ENCODE data around the gene SELENBP1. TPM values are rescaled to one million over a fixed set of nuclear protein-coding genes. Genes with fewer than 3 reads are reported as not detected.
"Not testable (repeated sequence)": the region's sequence is repeated elsewhere in the genome, so short reads cannot be mapped to it uniquely, and the experiment has no call there.

SELENBP1 gene
- total RNA-seq, 1 donor from 2014 or later = 102 TPM

GRCh38 chr1:151391079-151391563 lies 18.6 kb upstream of the SELENBP1 start:
- TF ChIP-seq CTCF (IDR thresholded peaks at IDR 0.05) = no peak
- intact Hi-C loops (cut with DNase I) = no loop called here
- no peaks in the 10 kb centered on the region for H3K4me1 ChIP-seq
- no peak overlapping the region for H3K4me3 ChIP-seq
- no peaks in the 10 kb centered on the region for H3K9me3 ChIP-seq
- no peak for DNase-seq (ENCODE audit: low spot score in 2 of 2)
- H3K36me3 ChIP-seq = no peaks in the 10 kb centered on the region
- no peak overlapping the region for H3K27ac ChIP-seq
- H3K27me3 ChIP-seq = no peaks in the 10 kb centered on the region

- H3K27ac ChIP-seq; H3K4me3 ChIP-seq; H3K27me3 ChIP-seq; intact Hi-C loops (cut with DNase I); H3K36me3 ChIP-seq; DNase-seq (ENCODE audit: low spot score in 2 of 2); H3K9me3 ChIP-seq; H3K4me1 ChIP-seq: not testable (repeated sequence)
These were observed 17.9 kb upstream of the SELENBP1 start for GRCh38 chr1:151390221-151391078.

GRCh38 chr1:151386002-151386401 lies 13.5 kb upstream of the SELENBP1 start:
- no peak overlapping the region for H3K4me3 ChIP-seq
- TF ChIP-seq CTCF (IDR thresholded peaks at IDR 0.05) = no peak
- H3K9me3 ChIP-seq = no peaks in the 10 kb centered on the region
- H3K36me3 ChIP-seq = no peaks in the 10 kb centered on the region
- H3K27me3 ChIP-seq = no peaks in the 10 kb centered on the region
- no peak overlapping the region for H3K27ac ChIP-seq
- intact Hi-C loops (cut with DNase I) = no loop called here
- H3K4me1 ChIP-seq = no peaks in the 10 kb centered on the region
- peak in 1 of 2 donors; percentile 24 for DNase-seq (ENCODE audit: low spot score in 2 of 2)

GRCh38 chr1:151384584-151384983 lies 12.1 kb upstream of the SELENBP1 start:
- no peak overlapping the region for H3K27ac ChIP-seq
- H3K9me3 ChIP-seq = no peaks in the 10 kb centered on the region
- intact Hi-C loops (cut with DNase I) = no loop called here
- no peaks in the 10 kb centered on the region for H3K36me3 ChIP-seq
- no peaks in the 10 kb centered on the region for H3K4me1 ChIP-seq
- TF ChIP-seq CTCF (IDR thresholded peaks at IDR 0.05) = no peak
- no peak for DNase-seq (ENCODE audit: low spot score in 2 of 2)
- H3K4me3 ChIP-seq = no peak overlapping the region
- H3K27me3 ChIP-seq = no peaks in the 10 kb centered on the region

- intact Hi-C loops (cut with DNase I) = no loop called here
- H3K27me3 ChIP-seq = no peaks in the 10 kb centered on the region
- no peaks in the 10 kb centered on the region for H3K9me3 ChIP-seq
- no peak for DNase-seq (ENCODE audit: low spot score in 2 of 2)
- peaks cover 0 to 6% of the 10 kb centered on the region in 2 donors for H3K4me1 ChIP-seq
- no peak for TF ChIP-seq CTCF (IDR thresholded peaks at IDR 0.05)
- H3K36me3 ChIP-seq = no peaks in the 10 kb centered on the region
- H3K27ac ChIP-seq = no peak overlapping the region
- no peak overlapping the region for H3K4me3 ChIP-seq
These were observed 4.8 kb upstream of the SELENBP1 start for GRCh38 chr1:151377150-151377884.

- Histone ChIP-seq H3K4me3 (no peak overlapping the region), H3K36me3 (peaks cover 0 to 5% of the 10 kb centered on the region in 2 donors), H3K27me3 (no peaks in the 10 kb centered on the region), H3K27ac (no peak overlapping the region), H3K9me3 (no peaks in the 10 kb centered on the region), H3K4me1 (peaks cover 15 to 34% of the 10 kb centered on the region in 2 donors)
- DNase-seq (ENCODE audit: low spot score in 2 of 2) = no peak
- TF ChIP-seq CTCF (IDR thresholded peaks at IDR 0.05) = no peak
- intact Hi-C loops (cut with DNase I) = no loop called here
These were observed 691 bp upstream of the SELENBP1 start for GRCh38 chr1:151373196-151373595.
